Colonic mucosa (tissue), 4 donors: Measurements from ENCODE around the gene SEC11A. TPM values are rescaled to one million over a fixed set of nuclear protein-coding genes. Genes with fewer than 3 reads are reported as not detected.
A peak's percentile ranks its signal among the peaks of the same experiment; 100 is the strongest.
"Not testable (repeated sequence)": the region's sequence is repeated elsewhere in the genome, so short reads cannot be mapped to it uniquely, and the experiment has no call there.

Source experiments
- DNase-seq: peaks from one replicate; pipeline ENCODE4 v3.0.0-alpha.2; 2020
- H3K27ac ChIP-seq: fragments of 200-600 bp; one replicate; pipeline ENCODE4 v1.8.0; 2021
- H3K27me3 ChIP-seq: fragments of 200-600 bp; one replicate; pipeline ENCODE4 v1.8.0; 2021
- H3K36me3 ChIP-seq: fragments of 200-600 bp; one replicate; pipeline ENCODE4 v1.8.0; 2021
- H3K4me1 ChIP-seq: fragments of 200-600 bp; one replicate; pipeline ENCODE4 v1.8.0; 2021; ENCODE audit warnings: mild to moderate bottlenecking
- H3K4me3 ChIP-seq: fragments of 200-600 bp; one replicate; pipeline ENCODE4 v1.8.0; 2021
- H3K9ac ChIP-seq, 2 donors: one replicate each; pipeline ENCODE4 v1.7.0; 2013; ENCODE audit warnings: control low read depth in 2 of 2, low read depth in 2 of 2, low read length in 2 of 2
- H3K9me3 ChIP-seq: fragments of 200-600 bp; one replicate; pipeline ENCODE4 v1.8.0; 2021
- CTCF ChIP-seq: fragments of 200-600 bp; IDR thresholded peaks from one replicate; pipeline ENCODE4 v1.8.0; 2022; ENCODE audit warnings: antibody characterized with exemption, mild to moderate bottlenecking
- intact Hi-C: fragments of 100-400 bp; cut with DNase I; formaldehyde crosslinking; loops from one replicate; pipeline ENCODE4 v1.14.1; 2022
- total RNA-seq, 2 donors: library from RNA; stranded (reverse); fragmentation: NEBNext Ultra II Directional in 1 of 2; extraction: Animal tissue kit (Norgen Biotek cat#: 25700) in 1 of 2; gene quantifications; one replicate each; pipeline ENCODE4 v1.2.1, GENCODE V29; 2021
- donor health status: healthy.
- donor health status: DM: no; HTN: no; CAD: no.
- donor health status: DM: no; HTN: no; CAD: no.

The SEC11A gene
- total RNA-seq, 2 donors from 2014 or later, result 146 to 154 TPM

DNA sequence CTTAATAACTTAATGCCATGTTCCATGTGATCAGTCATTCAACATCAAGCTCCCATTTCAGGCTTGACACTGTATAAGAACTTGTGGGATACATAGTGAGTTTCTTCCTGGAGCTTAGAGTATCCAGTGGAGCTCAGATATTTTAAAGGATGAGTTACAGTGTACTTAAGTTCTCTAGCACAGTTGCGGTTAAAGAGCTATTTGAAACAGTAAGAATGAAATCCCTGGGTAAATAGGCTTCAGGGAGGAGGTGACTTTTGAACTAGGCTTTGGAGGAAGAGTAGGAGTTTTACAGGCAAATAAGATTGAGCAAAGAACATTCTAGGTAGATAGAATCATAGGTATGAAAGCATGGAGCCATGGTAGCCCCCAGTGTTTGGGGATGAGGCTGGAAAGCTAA is 36.3 kb upstream of the SEC11A start:
- no peak for TF ChIP-seq CTCF
- Histone ChIP-seq H3K4me1 (peaks cover 30% of the 10 kb centered on the region), H3K9ac (peak overlapping the region; percentile 22 to 27), H3K36me3 (no peaks in the 10 kb centered on the region), H3K4me3 (no peak overlapping the region), H3K27ac (no peak overlapping the region), H3K27me3 (no peaks in the 10 kb centered on the region), H3K9me3 (no peaks in the 10 kb centered on the region)
- intact Hi-C loops, result no loop called here
- DNase-seq, result no peak

DNA sequence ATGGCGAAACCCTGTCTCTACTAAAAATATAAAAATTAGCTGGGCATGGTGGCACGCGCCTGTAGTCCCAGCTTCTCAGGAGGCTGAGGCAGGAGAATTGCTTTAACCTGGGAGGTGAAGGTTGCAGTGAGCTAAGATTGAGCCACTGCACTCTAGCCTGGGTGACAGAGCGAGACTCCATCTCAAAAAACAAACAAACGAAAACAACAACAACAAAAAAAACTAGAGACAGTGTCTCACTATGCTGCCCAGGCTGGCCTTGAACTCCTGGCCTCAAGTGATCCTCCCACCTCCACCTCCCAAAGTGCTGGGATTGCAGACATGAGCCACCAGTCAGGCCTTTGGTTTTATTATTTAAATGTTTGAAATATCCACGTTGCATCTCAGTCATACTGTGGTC is 35.8 kb upstream of the SEC11A start:
- H3K27ac ChIP-seq, DNase-seq, H3K9ac ChIP-seq, H3K4me3 ChIP-seq, H3K36me3 ChIP-seq, H3K9me3 ChIP-seq, intact Hi-C loops, H3K27me3 ChIP-seq: not testable (repeated sequence)
- H3K4me1 ChIP-seq, result peaks cover 35% of the 10 kb centered on the region

DNA sequence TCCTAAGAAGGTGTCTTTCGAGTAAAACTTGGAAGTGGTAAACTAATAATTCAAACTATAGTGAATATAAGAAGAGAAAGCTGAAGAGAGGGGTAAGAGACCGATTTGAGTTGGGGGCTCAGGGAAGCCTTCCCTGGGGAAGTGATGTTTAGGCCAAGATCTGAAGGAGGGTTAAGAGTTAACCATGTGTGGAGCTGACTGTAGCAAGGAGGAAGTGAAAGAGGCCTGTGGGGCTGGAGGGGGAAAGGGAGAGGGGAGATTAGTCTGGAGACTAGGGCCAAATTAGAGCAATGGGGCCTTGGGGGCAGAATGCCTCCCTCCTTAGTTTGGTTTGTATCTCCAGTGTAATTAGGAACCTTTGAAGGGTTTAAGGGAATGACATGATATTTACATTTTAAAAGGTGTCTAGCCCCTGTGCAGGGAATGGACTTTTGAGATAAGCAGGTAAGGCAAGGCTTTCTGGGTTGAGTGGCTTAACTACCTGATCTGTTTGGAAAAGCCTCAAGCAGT is 34.7 kb upstream of the SEC11A start:
- no peak for DNase-seq
- peak overlapping the region; percentile 16 to 54 for H3K9ac ChIP-seq
- TF ChIP-seq CTCF, result no peak

DNA sequence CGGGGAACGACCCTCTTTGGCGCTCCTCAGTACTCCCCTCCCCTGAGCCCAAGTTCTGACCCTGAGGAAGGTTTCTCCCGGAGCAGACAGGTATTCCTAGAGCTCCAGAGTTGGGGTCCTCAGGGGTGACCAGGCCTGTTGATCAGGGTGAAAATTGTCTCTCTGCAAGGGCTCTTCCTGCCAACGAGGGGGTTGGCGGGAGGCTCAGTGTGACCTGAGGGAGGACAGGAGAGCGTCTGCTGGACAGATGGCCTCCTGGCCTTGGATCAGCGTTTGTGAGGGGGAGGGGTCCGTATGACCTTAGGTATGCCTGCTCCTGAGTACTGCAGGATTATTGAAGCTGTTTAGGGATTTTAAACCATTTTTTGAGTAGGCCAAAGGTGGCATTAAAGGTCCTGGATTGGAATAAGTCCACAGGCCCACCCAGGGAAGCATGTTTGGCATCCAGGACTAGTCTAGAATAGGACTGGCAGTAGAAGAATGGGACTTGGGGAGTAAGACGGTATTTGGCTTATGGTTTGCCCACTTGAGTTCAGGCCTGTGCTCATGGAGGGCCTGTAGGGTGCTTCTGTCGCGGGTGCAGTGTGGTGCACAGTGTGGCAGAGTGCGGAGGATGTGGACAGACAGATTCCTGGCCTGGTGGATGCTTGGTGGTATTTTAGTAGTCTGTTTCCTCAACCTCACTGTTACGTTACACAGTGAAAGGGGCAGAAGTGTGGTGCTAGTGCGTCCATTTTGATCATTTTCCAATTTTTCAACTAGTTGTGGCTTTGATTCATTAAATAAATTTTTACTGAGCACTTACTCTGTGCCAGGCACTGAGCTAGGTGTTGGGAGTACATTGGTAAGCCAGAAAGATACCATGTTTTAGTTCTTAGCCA is 33.4 kb upstream of the SEC11A start:
- Histone ChIP-seq H3K27me3 (no peaks in the 10 kb centered on the region), H3K9me3 (no peaks in the 10 kb centered on the region), H3K4me1 (peaks cover 30% of the 10 kb centered on the region), H3K27ac (peak overlapping the region; percentile 92), H3K36me3 (no peaks in the 10 kb centered on the region), H3K4me3 (peak overlapping the region; percentile 84), H3K9ac (peak overlapping the region; percentile 81 to 99)
- TF ChIP-seq CTCF, result no peak
- DNase-seq, result peak; percentile 47
- intact Hi-C loops, result no loop called here

More for the DNA sequence above, 34.7 kb upstream of the SEC11A start:
- H3K36me3 ChIP-seq, result no peaks in the 10 kb centered on the region
- no peak overlapping the region for H3K27ac ChIP-seq
- H3K27me3 ChIP-seq, result no peaks in the 10 kb centered on the region
- peak overlapping the region; percentile 84 for H3K4me3 ChIP-seq
- H3K4me1 ChIP-seq, result peaks cover 31% of the 10 kb centered on the region
- intact Hi-C loops, result no loop called here
- no peaks in the 10 kb centered on the region for H3K9me3 ChIP-seq

DNA sequence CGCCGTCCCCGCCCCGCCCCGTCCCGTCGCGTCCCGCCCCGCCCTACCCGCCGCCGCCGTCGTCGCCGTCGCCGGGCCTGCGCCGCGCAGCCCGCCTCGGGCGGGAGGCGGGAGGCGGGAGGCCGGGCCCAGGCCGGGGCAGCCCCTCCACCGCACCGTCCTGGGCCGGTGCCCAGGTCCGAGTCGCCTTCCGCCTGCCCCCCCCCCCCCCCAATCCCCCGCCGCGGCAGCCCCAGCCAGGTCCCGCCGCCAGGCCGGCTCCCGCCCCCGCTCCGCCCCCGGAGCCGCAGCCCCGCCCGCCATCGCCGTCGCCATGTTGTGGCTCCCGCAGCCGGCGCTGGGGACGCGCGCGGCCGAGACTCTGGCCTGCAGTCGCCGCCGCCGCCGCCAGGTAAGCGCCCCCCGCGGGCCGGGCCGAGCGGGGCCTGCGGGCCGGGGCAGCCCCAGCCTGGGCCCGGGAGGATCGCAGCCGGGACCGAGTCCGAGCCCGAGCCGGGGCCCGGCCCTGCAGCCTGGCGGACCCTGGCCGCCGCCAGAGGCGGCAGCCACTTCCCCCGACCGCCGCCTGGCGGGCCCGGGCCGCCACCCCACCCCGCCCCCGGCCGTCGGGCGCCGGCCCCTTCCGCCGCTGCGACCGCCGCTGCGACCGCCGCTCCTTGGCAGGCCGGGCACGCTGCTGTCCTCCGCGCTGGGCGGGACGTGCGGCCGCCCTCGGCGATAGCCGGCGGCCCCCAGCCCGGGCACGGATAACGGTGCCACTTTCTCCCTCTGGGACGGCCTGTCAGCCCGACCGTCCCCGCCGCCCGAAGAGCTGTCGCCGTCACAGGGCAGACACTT is 32.6 kb upstream of the SEC11A start, which contains the start of gene ZNF592:
Gene ZNF592 (plus strand): TSS at position 319 of the 837 bp plus-strand sequence. CDS start 34,084 bp downstream, outside the sequence.
- TF ChIP-seq CTCF, result no peak
- Histone ChIP-seq H3K27me3 (no peaks in the 10 kb centered on the region), H3K27ac (peak within 1 kb of the TSS; percentile 100), H3K9me3 (no peaks in the 10 kb centered on the region), H3K4me1 (peaks cover 23% of the 10 kb centered on the region), H3K4me3 (peak within 1 kb of the TSS; percentile 84), H3K9ac (peak within 1 kb of the TSS; percentile 81 to 99), H3K36me3 (no peaks in the 10 kb centered on the region)
- peak; percentile 83 for DNase-seq
- intact Hi-C loops, result no loop called here
